B cell (primary cell): ENCODE measurements around the gene THBS4. TPM values are rescaled to one million over a fixed set of nuclear protein-coding genes. Genes with fewer than 3 reads are reported as not detected.

ENCODE experiments used
- ATAC-seq: fragments of 200-7000 bp; cut with Tn5 transposase; one replicate; pipeline ENCODE4 v1.10.0; 2021; ENCODE audit warnings: low read depth, mild to moderate bottlenecking, moderate number of reproducible peaks, moderate library complexity
- CTCF ChIA-PET: fragments of 350-600 bp; sonication (Branson Sonifier 250); formaldehyde crosslinking; loops from one replicate; lab custom pipeline; 2021; ENCODE audit warnings: antibody characterized with exemption, inconsistent platforms; lab: Charles Lee
- POLR2A ChIA-PET: fragments of 350-600 bp; sonication (Branson Sonifier 250); formaldehyde crosslinking; loops from one replicate; lab custom pipeline; 2021; ENCODE audit warnings: antibody characterized with exemption; lab: Charles Lee
- DNase-seq: peaks from one replicate; pipeline ENCODE4 v3.0.0; 2013
- H2AFZ ChIP-seq: 2 replicates; pipeline ENCODE4 v1.6.1; 2012; ENCODE audit warnings: mild to moderate bottlenecking, low read depth, low read length; ENCODE audit not compliant: insufficient read depth, poor library complexity, severe bottlenecking
- H3K27ac ChIP-seq, 2 donors: 1 replicate in 1 of 2; 2 replicates in 1 of 2; pipeline ENCODE4 v1.5.1; 2012 to 2013; ENCODE audit warnings: low read length in 2 of 2, mild to moderate bottlenecking in 2 of 2, moderate library complexity in 1 of 2
- H3K27me3 ChIP-seq, 4 experiments: fragments of 200-600 bp in 1 of 4; sonication (generic) in 1 of 4; replicated peaks in 1 of 4; 1 replicate in 2 of 4; 2 replicates in 2 of 4; pipeline versions ENCODE4 v1.6.1 to v1.7.0; 2013 to 2016; ENCODE audit warnings: low read length in 3 of 4, mild to moderate bottlenecking in 2 of 4, mixed read lengths in 1 of 4, moderate library complexity in 1 of 4; ENCODE audit not compliant: insufficient read depth in 4 of 4, control insufficient read depth in 3 of 4; ENCODE audit errors: control extremely low read depth in 1 of 4
- H3K36me3 ChIP-seq, 2 experiments: replicated peaks in 1 of 2; 1 replicate in 1 of 2; 2 replicates in 1 of 2; pipeline versions ENCODE4 v1.6.1 to v1.7.1; 2013; ENCODE audit warnings: low read length in 1 of 2; ENCODE audit not compliant: insufficient read depth in 2 of 2, control insufficient read depth in 1 of 2; ENCODE audit errors: control extremely low read depth in 1 of 2, extremely low read depth in 1 of 2
- H3K4me1 ChIP-seq, 2 donors: fragments of 200-600 bp in 1 of 2; sonication (generic) in 1 of 2; 1 replicate in 1 of 2; 2 replicates in 1 of 2; pipeline versions ENCODE4 v1.5.1 to v1.6.1; 2013 to 2017; ENCODE audit warnings: low read length in 2 of 2; ENCODE audit not compliant: control insufficient read depth in 2 of 2, insufficient read depth in 2 of 2
- H3K4me2 ChIP-seq: replicated peaks from 2 replicates; pipeline ENCODE3; 2012; ENCODE audit warnings: mild to moderate bottlenecking, low read depth, low read length; ENCODE audit not compliant: poor library complexity, severe bottlenecking
- H3K4me3 ChIP-seq, 5 experiments: fragments of 200-600 bp in 1 of 5; sonication (generic) in 1 of 5; 1 replicate in 3 of 5; 2 replicates in 2 of 5; pipeline versions ENCODE4 v1.5.1 to v1.7.0; 2011 to 2016; ENCODE audit warnings: low read length in 4 of 5, mild to moderate bottlenecking in 4 of 5, low read depth in 2 of 5, control low read depth in 1 of 5, moderate library complexity in 1 of 5; ENCODE audit not compliant: insufficient read depth in 1 of 5; ENCODE audit errors: control extremely low read depth in 1 of 5, extremely low read depth in 1 of 5
- H3K79me2 ChIP-seq: fragments of 200-600 bp; sonication (generic); one replicate; pipeline ENCODE4 v1.6.0; 2016; ENCODE audit warnings: low read length; ENCODE audit not compliant: control insufficient read depth, insufficient read depth
- H3K9ac ChIP-seq: fragments of 200-600 bp; sonication (generic); 2 replicates; pipeline ENCODE4 v1.6.1; 2017; ENCODE audit warnings: mild to moderate bottlenecking, low read length, moderate library complexity
- H3K9me3 ChIP-seq, 3 donors: one replicate each; pipeline versions ENCODE4 v1.6.1 to v1.7.1; 2013; ENCODE audit warnings: low read length in 2 of 3; ENCODE audit not compliant: control insufficient read depth in 2 of 3, insufficient read depth in 1 of 3; ENCODE audit errors: control extremely low read depth in 1 of 3
- H4K20me1 ChIP-seq: 2 replicates; pipeline ENCODE4 v1.6.0; 2012; ENCODE audit warnings: mild to moderate bottlenecking, low read length; ENCODE audit not compliant: insufficient read depth, control insufficient read depth, poor library complexity, severe bottlenecking
- H3K27ac Mint-ChIP-seq: one replicate; pipeline ENCODE4 v1.8.0; 2021; ENCODE audit warnings: mixed read lengths
- H3K27me3 Mint-ChIP-seq: one replicate; pipeline ENCODE4 v1.8.0; 2021; ENCODE audit warnings: mixed read lengths
- H3K4me1 Mint-ChIP-seq: one replicate; pipeline ENCODE4 v1.8.0; 2021; ENCODE audit warnings: mixed read lengths
- H3K4me3 Mint-ChIP-seq: one replicate; pipeline ENCODE4 v1.8.0; 2021; ENCODE audit warnings: mixed read lengths
- H3K9me3 Mint-ChIP-seq: one replicate; pipeline ENCODE4 v1.8.0; 2022; ENCODE audit warnings: mixed read lengths; ENCODE audit not compliant: insufficient read depth
- EZH2 ChIP-seq: IDR thresholded peaks from 2 replicates; pipeline ENCODE4 v1.6.1; 2012; ENCODE audit warnings: borderline replicate concordance, low read depth, mild to moderate bottlenecking, moderate library complexity, low read length; ENCODE audit not compliant: insufficient read depth, poor library complexity, severe bottlenecking
- WGBS: methylation state at CpG from one replicate; pipeline ENCODE4 v1.1.5; 2013; ENCODE audit warnings: missing lambda C conversion rate; ENCODE audit not compliant: insufficient coverage; 5-methylcytosine and 5-hydroxymethylcytosine counted together
- intact Hi-C: fragments of 100-400 bp; cut with micrococcal nuclease; formaldehyde crosslinking; loops from one replicate; pipeline ENCODE4 v1.10.0; 2022
- polyA plus RNA-seq: library from polyadenylated mRNA; depleted of rRNA; stranded (reverse); fragments of >200 nt; gene quantifications from 2 replicates; pipeline ENCODE4 v1.2.3, GENCODE V29; 2012
- total RNA-seq, 2 donors: library from RNA; stranded (reverse); fragments of 120-200 nt in 1 of 2; gene quantifications; 1 replicate in 1 of 2; 2 replicates in 1 of 2; pipeline versions ENCODE4 v1.2.3 to v1.2.4, GENCODE V29; 2013 to 2022
- TF ChIP-seq, protein P1 (sequence below): fragments of 200-600 bp; IDR thresholded peaks from one replicate; pipeline ENCODE4 v1.8.0; 2022; ENCODE audit warnings: antibody characterized with exemption, mild to moderate bottlenecking

THBS4 gene
- total and polyA plus RNA-seq, 2 donors (not counting 1 experiment from before 2014, with no cell fraction given), result 0.49 to 0.57 TPM

DNA sequence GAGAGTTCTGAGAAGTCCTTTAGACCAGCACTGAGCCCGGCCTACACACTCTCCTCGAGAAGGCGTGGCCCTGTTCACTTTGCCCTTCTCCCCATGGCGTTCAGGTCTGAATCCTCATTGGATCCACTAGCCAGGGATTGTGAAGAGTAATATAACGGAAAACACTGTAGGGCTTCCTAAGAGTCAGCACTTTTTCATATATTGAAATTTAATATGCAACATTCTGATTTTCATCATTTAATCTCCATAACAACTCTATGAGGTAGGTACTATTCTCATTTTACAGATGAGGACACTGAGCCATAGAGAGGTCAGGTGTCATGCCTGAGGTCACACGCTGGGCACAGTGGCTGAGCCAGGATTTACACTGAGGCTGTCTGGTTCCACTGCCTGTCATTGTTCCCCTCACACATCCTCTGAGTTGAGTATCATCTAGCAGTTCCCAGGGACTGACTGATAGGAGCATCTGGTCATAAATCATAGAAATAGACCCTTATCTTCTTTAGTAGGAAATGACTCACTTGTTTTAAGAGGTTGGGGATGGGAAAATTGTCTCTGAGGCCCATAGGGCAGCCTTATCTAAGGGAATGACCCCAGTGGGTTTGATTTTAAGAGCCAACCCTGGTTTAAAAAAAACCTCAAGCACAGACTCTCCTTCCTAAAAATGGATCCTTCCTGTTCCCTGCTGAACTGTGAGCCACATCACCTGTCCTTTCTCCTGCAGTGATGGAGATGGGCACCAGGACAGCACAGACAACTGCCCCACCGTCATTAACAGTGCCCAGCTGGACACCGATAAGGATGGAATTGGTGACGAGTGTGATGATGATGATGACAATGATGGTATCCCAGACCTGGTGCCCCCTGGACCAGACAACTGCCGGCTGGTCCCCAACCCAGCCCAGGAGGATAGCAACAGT, 41.2 kb downstream of the THBS4 start:
- Histone ChIP-seq H3K4me2 (no peak overlapping the region), H3K27me3 (no peaks in the 10 kb centered on the region), H3K27ac (no peak overlapping the region), H2AFZ (no peak overlapping the region), H3K4me1 (no peaks in the 10 kb centered on the region), H3K36me3 (no peaks in the 10 kb centered on the region), H4K20me1 (no peaks in the 10 kb centered on the region), H3K79me2 (no peaks in the 10 kb centered on the region), H3K9ac (no peak overlapping the region), H3K4me3 (no peak overlapping the region), H3K9me3 (no peaks in the 10 kb centered on the region)
- intact Hi-C loops, result no loop called here
- ATAC-seq (no peak), DNase-seq (no peak)
- CTCF ChIA-PET, result interaction anchor here (1.4 kb wide), 1 partner anchor 231 kb away, joined by 3 read pairs; no protein-coding TSS in a partner anchor
- Mint-ChIP-seq H3K27me3 (no peaks in the 10 kb centered on the region), H3K4me1 (no peaks in the 10 kb centered on the region), H3K27ac (no peak overlapping the region), H3K4me3 (no peak overlapping the region), H3K9me3 (no peaks in the 10 kb centered on the region)
- POLR2A ChIA-PET, result no interaction called here
- 91% methylated on average over 6 of the region's 10 CpGs for WGBS
- TF ChIP-seq, protein P1, sequence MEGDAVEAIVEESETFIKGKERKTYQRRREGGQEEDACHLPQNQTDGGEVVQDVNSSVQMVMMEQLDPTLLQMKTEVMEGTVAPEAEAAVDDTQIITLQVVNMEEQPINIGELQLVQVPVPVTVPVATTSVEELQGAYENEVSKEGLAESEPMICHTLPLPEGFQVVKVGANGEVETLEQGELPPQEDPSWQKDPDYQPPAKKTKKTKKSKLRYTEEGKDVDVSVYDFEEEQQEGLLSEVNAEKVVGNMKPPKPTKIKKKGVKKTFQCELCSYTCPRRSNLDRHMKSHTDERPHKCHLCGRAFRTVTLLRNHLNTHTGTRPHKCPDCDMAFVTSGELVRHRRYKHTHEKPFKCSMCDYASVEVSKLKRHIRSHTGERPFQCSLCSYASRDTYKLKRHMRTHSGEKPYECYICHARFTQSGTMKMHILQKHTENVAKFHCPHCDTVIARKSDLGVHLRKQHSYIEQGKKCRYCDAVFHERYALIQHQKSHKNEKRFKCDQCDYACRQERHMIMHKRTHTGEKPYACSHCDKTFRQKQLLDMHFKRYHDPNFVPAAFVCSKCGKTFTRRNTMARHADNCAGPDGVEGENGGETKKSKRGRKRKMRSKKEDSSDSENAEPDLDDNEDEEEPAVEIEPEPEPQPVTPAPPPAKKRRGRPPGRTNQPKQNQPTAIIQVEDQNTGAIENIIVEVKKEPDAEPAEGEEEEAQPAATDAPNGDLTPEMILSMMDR, result no peak
- no peak for TF ChIP-seq EZH2

DNA sequence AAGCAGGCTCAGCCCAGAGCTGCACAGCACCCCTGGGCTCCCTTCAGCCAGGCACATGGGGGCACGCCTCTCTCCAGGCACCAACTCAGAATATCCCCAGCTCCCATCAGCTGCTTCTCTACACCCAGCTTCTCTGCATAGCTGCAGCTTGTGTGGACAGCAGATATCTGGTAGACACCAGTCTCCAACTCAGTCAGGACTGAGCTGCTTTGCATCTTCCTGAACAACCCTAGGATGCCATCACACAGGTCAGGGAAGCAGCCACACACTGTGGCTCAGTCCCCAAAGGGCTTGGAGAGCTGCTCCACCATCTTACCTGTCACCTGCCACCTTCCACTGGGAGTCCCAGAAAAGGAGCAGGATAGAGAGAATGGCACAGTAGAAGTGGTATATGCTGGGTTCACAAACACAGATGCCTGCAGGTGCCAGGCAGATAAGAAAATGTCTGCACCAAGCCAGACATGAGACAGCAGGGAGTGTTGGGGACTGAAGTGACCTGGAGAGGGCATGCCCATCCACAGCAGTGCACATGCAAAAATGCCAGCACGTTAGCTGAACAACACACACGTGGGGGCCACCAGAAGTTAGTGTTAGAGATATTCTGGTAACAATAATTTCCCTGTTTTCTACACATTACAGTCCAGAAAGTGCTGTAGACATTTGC, 42.0 kb downstream of the THBS4 start:
- H3K27me3 ChIP-seq, result no peaks in the 10 kb centered on the region
- no peak for TF ChIP-seq EZH2
- TF ChIP-seq, protein P1, result no peak
- no peak overlapping the region for H3K27ac ChIP-seq
- H3K79me2 ChIP-seq, result no peaks in the 10 kb centered on the region
- intact Hi-C loops, result no loop called here
- no peaks in the 10 kb centered on the region for H3K4me1 ChIP-seq
- Mint-ChIP-seq H3K4me3 (no peak overlapping the region), H3K4me1 (no peaks in the 10 kb centered on the region), H3K9me3 (no peaks in the 10 kb centered on the region), H3K27me3 (no peaks in the 10 kb centered on the region), H3K27ac (no peak overlapping the region)
- no peak overlapping the region for H2AFZ ChIP-seq
- ChIA-PET CTCF (interaction anchor here (1.0 to 1.6 kb wide), 3 partner anchors 8 to 231 kb away, joined by 3 to 4 read pairs (median 3); no protein-coding TSS in a partner anchor), POLR2A (no interaction called here)
- no peak overlapping the region for H3K9ac ChIP-seq
- WGBS, result 89% methylated on average over 1 of the region's 3 CpGs
- H3K4me2 ChIP-seq, result no peak overlapping the region
- no peaks in the 10 kb centered on the region for H4K20me1 ChIP-seq
- no peaks in the 10 kb centered on the region for H3K36me3 ChIP-seq
- H3K9me3 ChIP-seq, result no peaks in the 10 kb centered on the region
- H3K4me3 ChIP-seq, result no peak overlapping the region
- DNase-seq (no peak), ATAC-seq (no peak)
